NT2/D1 (cell line): ENCODE measurements around the gene PPP1CA.

Experiments
- SUZ12 ChIP-seq: IDR thresholded peaks from 2 replicates; pipeline ENCODE4 v1.6.1; 2011; ENCODE audit not compliant: insufficient read length, insufficient read depth; ENCODE audit errors: extremely low read depth
- YY1 ChIP-seq: IDR thresholded peaks from 2 replicates; pipeline ENCODE4 v1.6.1; 2011; ENCODE audit not compliant: insufficient read length, insufficient read depth
- ZNF274 ChIP-seq: IDR thresholded peaks from 2 replicates; pipeline ENCODE4 v1.6.1; 2011; ENCODE audit warnings: mild to moderate bottlenecking, low read depth, low read length

GRCh38 chr11:67442504-67443404, 41.1 kb upstream of the PPP1CA start:
- TF ChIP-seq YY1, result no peak
- TF ChIP-seq ZNF274, result no peak
- no peak for TF ChIP-seq SUZ12
